Measurements from ENCODE around the gene SLC5A2. TPM values are rescaled to one million over a fixed set of nuclear protein-coding genes. Genes with fewer than 3 reads are reported as not detected.
A peak's percentile ranks its signal among the peaks of the same experiment; 100 is the strongest.

The SLC5A2 gene
- polyA plus RNA-seq, 1 donor: 62.1 TPM

DNA sequence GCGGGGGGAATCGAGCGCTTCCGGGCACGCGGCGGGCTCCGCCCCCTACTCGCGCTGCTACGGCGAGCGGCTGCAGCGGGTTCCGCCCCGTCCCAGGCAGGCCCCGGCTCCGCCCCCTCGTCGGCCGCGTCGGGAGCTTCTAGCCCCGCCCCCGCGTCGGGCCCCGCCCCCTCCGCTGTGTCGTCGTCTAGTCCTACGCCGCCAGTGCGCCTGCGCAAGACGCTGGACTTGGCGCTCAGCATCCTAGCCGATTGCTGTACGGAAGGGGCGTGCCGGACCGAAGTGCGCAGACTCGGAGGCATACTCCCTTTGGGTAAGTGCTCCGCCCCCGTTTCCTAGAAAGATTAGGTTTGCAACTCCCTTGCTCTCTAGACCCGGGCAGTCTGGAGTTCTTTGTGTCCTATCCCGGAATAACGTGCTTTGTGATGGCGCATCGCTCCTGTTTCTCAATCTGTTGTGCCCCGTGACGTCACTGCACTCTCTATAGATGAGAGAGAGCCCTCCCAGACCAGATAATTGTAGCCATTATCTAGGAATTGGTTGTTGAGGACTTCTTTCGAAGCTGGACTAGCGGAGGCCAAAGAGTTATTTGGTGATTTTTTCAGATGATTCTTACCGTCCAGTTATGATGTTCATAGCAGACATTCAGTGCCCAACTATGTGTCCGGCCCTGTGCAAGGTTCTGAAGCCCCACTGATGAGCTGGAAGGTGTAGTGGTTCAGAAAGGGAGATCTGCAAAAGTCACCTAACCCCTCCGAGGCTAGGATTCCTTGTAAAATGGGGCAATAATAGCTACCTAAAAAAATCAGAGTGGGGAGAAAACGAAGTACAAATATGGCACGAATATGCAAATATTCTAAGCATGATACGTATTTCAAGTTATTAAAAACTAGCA lies 23.0 kb upstream of the SLC5A2 start:
- DNase-seq: peak; percentile 100

DNA sequence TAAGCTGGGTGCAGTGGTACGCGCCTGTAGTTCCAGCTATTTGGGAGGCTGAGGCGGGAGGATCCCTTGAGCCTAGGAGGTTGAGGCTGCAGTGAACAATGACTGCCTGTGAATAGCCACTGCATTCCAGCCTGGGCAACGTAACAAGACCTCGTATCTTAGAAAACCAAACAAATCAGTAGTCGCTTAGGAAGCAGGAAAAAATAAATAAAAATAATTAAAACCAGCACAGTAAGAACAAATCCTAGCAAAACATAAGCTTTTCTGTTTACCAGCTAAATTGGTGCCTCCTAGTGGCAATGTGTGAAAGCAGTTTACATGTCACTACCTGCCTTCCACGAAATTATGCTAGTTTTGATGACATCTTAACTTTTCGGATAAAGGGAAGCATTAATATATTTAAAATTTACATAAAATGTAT lies 22.3 kb upstream of the SLC5A2 start:
- DNase-seq: no peak

DNA sequence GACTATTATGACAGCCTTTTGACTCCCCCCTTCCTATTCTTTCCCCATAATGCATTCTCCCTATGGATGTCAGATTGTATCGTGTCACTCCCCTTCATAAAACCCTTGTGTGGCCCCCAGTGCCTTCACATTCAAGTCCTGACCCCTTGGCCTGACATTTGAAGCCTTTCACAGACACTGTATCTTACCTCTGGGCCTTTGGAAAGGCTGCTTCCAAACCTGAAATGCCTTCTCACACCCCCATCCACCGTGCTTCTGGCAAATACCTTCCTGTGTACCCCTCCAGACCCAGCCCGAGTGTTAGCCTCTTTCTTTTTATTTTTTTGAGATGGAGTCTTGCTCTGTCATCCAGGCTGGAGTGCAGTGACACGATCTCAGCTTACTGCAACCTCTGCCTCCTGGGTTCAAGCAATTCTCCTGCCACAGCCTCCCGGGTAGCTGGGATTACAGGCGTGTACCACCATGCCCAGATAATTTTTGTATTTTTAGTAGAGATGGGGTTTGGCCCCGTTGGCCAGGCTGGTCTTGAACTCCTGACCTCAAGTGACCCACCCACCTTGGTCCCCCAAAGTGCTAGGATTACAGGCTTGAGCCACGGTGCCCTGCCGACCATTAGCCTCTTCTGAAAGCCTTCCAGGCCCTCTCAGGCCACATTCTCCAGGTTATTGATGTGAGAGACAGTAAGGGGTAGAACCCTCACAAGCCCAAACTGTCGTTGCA lies 21.6 kb upstream of the SLC5A2 start:
- no peak for DNase-seq

DNA sequence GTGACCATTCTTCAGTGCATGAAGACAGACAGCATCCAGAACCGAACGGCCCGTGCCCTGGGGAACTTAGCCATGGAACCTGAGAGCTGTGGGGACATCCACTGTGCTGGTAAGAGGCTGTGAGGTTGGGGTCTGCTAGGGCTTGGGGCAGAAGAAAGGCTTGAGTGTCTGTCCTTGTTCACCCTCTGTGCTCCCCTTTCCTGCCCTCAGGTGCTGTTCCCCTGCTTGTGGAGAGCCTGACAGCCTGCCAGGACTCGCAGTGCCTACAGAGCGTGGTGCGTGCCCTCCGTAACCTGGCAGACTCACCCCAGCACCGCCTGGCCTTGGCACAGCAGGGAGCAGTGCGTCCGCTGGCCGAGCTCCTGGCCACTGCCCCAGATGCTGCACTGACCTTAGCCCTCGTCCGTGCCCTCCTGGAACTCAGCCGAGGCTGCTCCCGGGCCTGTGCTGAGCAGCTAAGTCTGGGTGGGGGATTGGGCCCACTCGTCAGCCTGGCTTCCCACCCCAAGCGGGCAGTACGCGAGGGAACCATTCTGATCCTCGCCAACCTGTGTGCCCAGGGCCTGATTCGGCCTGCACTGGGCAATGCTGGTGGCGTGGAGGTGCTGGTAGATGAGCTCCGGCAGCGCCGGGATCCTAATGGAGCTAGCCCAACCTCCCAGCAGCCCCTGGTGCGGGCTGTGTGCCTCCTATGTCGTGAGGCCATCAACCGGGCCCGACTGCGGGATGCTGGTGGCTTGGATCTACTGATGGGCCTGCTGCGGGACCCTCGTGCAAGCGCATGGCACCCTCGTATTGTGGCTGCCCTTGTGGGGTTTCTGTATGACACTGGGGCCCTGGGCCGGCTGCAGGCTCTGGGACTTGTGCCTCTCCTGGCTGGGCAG lies 20.8 kb upstream of the SLC5A2 start:
- no peak for DNase-seq

DNA sequence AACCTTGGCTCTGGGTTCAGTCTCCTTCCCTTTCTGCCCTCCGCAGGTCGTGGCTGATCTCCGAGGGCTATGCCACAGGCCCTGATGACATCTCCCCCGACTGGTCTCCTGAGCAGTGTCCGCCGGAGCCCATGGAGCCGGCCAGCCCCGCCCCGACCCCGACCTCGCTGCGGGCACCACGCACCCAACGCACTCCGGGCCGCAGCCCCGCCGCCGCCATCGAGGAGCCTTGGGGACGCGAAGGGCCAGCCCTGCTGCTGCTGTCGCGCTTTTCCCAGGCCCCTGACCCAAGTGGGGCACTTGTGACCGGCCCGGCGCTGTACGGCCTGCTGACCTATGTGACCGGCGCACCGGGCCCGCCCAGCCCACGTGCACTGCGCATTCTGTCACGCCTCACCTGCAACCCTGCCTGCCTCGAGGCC lies 18.6 kb upstream of the SLC5A2 start:
- no peak for DNase-seq

DNA sequence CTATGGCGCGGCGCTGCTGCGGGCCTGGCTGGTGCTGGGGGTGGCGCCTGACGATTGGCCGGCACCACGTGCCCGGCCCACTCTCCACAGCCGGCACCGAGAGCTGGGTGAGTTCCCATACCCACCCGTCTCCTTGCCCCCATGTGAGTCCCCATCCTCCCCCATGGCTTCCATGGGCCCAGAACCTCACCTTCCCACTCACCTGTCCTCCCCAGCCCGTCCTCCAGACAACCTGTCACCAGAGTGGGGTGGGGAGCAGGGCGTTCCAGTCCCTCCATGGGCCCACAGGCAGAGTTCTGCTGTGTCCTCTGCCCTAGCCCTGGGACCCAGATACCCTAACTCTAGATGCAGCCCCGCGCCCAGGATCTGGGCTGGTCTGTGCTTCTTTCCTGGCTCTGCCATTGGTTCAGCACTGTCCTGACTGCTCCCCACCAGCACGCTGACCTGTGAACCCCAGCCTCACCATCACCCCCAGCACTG lies 18.1 kb upstream of the SLC5A2 start:
- no peak for DNase-seq

DNA sequence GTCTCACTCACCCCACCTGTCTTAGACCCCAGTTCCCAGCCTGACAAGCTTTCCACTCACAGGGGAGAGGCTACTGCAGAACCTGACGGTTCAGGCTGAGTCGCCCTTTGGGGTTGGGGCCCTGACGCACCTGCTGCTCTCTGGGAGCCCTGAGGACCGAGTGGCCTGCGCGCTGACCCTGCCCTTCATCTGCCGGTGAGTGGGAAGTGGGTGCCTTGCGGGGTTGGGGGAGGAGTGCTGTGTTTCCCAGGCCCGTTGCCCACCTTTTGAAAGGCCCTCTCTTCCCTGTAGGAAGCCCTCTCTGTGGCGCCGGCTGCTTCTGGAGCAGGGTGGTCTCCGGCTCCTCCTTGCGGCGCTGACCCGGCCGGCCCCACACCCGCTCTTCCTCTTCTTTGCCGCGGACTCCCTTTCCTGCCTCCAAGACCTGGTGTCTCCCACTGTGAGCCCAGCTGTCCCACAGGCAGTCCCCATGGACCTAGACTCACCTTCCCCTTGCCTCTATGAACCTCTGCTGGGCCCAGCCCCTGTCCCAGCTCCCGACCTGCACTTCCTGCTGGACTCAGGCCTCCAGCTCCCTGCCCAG lies 17.0 kb upstream of the SLC5A2 start:
- no peak for DNase-seq

DNA sequence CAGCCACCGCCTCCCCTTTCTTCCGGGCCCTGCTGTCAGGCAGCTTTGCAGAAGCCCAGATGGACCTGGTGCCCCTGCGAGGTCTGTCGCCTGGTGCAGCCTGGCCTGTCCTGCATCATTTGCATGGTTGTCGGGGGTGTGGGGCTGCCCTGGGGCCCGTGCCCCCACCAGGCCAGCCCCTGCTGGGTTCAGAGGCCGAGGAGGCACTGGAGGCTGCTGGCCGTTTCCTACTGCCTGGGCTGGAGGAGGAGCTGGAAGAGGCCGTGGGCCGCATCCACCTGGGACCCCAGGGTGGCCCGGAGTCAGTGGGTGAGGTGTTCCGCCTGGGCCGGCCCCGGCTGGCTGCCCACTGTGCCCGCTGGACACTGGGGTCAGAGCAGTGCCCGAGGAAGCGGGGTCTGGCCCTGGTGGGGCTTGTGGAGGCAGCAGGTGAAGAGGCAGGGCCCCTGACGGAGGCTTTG lies 16.5 kb upstream of the SLC5A2 start:
- no peak for DNase-seq

DNA sequence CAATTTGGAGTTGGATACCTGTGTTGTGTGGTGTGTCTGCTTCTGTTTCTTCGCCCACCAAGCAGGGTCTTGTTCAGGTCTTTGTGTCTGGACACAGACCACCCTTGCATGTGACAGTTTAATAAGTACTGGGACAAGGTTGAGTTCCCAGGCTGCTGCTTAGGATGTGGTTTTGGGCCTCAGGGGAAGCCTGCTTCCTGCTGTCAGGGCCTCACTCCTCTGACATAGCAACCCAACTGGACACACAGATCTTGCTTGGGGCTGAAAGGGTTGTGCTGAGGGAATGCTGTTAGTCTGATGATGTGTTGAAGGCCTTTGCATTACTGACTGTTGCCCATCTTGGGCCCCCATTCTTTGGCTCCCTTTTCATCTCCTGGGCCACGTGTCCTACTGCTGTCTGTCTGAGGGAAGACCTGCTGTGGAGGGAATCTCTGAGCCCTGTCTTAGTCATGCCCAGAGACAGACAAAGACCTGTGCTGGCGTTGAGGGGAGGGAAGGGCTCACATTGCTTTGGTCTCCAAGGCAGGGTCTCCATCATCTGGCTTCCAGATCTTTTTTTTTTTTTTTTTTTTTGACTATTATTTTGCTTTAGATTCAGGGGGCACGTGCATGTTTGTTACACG lies 15.7 kb upstream of the SLC5A2 start:
- no peak for DNase-seq

DNA sequence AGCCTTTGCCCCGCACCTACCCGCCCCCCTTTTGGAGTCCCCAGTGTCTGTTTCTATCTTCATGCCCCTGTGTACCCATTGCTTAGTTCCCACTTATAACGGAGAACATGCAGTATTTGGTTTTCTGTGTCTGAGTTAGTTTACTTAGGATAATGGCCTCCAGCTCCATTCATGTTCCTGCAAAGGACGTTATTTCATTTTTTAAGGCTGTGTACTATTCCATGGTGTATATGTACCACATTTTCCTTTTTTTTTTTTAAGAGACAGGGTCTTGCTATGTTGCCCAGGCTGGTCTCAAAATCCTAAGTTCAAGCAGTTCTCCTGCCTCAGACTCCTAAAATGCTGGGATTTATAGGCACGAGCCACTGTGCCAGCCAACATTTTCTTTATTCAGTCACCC lies 15.1 kb upstream of the SLC5A2 start:
- DNase-seq: no peak

DNA sequence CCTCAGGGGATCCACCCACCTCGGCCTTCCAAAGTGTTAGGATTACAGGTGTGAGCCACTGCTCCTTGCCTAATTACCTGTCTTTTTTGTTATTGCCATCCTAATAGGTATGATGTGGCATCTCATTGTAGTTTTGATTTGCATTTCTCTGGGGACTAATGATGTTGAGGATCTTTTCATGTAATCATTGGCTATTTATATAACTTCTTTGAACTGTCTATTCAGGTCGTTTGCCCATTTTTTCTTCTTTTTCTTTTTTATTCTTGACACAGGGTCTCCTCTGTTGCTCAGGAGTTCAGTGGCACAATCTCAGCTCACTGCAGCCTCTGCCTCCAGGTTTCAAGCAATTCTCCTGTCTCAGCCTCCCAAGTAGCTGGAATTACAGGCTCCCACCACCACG lies 12.3 kb upstream of the SLC5A2 start:
- no peak for DNase-seq

DNA sequence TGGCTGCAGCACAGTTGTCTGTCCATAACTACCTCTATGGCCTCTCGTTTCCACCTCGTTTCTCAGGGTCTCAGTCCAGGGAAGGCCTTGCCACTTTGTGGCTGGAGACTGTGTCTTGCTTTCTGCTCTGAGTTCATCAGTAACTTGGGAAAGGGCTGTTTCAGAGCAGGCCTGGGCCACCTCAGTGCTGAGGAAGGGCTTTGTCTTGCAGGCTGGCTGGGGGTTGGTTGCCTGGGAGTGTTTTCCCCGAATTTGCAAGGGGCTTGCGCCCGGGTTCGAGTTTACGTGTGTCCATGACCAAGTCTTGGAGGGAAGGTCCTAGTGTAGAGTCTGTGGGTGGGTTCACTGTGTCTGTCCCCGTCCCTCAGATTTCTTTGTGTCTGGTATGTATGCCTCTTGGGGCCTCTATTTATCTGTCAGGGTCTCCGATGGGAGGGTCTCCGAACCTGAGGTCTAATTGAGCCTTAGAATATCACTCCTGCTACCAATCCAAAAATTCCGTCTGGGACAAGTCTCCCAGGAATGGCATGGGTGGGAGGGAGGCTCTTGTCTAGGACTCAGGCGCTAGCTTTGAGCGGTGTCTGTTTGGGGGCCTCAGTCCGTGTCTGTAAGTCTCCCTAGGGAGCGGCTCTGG lies 11.6 kb upstream of the SLC5A2 start:
- no peak for DNase-seq

DNA sequence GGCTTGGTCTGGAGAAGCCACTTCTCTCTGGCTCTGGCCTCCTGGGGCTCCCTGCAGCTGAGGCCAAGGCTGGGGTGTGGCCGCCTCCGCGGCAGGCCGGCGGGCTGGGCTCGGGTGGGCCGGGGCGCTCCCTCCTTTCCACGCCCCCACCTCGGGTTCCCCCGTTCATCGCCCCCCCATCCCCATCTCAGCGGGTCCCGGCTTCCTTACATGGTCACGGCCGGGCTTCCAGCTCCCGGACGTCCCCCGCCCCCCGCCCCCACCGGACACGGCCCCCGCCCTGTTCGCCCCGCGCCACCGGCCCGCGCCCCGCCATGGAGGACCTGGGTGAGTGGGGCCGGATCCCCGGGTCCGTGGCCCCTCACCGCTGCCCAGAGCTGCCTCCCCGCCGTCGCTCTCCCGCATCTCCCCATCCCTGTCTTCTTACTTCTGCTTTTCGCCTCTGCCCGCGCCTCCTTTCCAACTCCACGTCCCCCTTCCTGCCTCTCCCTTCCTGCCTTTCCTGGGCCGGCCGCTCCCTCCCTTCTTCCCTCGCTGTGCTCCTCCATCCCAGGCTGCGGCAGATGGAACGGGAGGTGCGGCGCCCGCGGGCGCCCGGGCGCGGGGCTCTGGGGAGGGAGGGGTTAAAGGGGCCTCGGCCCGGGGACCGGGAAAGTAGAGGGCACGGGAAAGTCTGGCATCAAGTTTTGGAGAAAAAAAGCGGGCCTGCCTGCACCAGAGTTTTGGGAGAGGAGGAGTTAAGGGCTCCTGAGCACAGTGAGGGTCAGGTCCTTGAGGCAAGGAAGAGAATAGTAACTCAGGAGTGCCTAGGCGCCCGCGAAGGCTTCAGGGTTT lies 10.8 kb upstream of the SLC5A2 start, which contains the start of gene TGFB1I1:
Gene TGFB1I1 (plus strand): TSS at position 278 of the 834 bp plus-strand sequence. CDS start 37 bp downstream, at position 315.
- DNase-seq: no peak

DNA sequence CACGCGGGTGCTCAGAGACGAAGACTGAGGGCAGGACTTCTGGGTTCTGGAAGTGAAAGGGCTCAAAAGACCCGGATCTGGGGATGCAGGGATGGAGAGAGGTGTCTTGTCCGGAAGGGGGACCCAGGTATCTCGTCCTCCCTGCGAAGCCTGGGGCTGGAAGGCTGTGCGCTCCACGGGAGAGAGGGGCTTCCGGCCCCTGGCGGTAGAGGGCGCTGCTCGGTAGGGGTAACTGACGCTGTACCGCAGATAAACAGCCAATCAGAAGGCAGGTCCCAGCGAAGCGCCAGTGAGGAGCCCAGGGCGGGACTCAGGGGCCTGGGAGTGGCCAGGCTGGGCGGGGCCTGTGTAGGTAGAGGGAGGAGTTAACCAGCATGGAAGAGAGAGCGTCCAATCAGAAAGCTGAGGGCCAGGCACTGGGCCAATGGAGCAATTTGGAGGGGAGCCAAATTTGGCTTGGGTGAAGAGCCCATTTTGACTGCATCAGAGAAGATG lies 10.2 kb upstream of the SLC5A2 start:
- DNase-seq: no peak

DNA sequence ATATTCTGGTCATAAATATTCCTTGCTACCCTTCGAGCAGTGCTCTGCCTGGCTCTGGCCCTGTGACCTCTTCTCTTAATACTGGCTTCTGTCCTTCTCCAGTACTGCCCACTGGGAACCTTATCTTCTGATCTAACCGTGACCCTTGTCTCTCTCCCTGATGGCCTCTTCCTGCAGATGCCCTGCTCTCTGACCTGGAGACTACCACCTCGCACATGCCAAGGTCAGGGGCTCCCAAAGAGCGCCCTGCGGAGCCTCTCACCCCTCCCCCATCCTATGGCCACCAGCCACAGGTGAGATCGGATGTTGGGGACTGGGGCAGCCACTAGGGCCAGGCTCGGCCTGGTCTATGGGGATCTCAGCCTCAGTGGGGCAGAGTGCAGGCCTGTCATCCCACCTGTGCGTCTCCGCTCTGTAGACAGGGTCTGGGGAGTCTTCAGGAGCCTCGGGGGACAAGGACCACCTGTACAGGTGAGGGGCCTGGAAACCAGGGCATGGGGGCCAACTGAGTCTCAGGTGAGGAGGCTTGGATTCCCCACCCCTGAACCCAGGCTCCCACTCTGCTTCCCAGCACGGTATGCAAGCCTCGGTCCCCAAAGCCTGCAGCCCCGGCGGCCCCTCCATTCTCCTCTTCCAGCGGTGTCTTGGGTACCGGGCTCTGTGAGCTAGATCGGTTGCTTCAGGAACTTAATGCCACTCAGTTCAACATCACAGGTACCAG lies 9.5 kb upstream of the SLC5A2 start:
- DNase-seq: no peak

DNA sequence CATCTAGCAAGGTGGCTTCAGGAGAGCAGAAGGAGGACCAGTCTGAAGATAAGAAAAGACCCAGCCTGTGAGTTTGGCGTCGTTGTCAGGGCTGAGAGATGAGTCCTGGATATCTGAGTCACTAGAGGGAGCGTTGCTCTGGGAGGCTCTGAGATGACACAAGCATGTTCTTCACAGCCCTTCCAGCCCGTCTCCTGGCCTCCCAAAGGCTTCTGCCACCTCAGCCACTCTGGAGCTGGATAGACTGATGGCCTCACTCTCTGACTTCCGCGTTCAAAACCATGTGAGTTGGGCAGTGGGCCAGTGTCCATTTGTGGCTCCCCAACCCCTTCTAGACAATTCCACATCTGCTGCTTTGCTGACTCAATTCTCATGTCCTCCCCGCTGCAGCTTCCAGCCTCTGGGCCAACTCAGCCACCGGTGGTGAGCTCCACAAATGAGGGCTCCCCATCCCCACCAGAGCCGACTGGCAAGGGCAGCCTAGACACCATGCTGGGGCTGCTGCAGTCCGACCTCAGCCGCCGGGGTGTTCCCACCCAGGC lies 8.7 kb upstream of the SLC5A2 start:
- no peak for DNase-seq

DNA sequence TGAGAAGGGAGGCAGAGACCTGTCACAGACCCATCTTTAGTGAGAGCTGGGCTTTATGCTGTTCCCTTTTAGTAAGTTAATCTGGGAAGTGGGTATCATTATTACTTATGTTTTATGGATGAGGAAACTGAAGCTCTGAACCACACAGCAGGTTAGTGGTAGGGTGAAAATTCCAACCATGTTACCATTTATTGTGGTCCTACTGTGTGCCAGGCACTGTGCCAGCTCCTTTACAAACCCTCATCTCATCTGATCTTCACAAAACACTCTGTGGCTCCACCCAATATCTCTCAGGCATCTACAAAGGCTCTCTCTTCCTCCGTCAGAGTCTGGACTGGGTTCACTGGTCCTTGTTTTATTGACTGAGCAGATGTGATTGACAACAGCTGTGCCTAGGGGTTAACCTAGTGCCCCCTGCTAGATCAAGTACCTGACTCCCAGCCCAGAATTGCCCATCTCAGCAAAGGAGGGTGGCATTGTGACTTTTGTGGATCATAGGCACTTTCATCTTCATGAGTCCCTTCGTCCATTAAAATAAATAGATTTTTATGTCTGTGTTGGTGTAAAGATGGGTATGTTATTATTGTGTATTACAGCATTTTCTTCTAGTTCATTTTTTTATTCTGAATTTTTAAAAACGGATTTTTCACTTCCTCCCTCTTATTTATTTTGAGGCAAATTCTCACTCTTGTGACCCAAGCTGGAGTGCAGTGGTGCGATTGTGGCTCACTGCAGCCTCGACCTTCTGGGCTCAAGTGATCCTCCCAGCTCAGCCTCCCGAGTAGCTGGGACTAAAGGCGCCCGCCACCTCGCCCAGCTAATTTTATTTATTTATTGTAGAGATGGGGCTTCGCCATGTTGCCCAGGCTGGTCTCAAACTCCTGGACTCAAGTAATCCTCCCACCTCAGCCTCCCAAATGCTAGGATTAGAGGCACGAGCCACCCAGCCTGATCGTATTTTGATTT lies 7.9 kb upstream of the SLC5A2 start:
- no peak for DNase-seq

All from left kidney (tissue), 2 donors.